HG02870 (cell line): Measurements from ENCODE around the gene CCDC32.

Experiments
- ATAC-seq: cut with Tn5 transposase; IDR thresholded peaks from one replicate; pipeline ENCODE4 v1.9.1; 2021; ENCODE audit warnings: mild to moderate bottlenecking, moderate library complexity; ENCODE audit not compliant: unreplicated experiment

Gene CCDC32

GRCh38 chr15:40567111-40567510, 2.3 kb upstream of the CCDC32 start:
- ATAC-seq: no peak

DNA sequence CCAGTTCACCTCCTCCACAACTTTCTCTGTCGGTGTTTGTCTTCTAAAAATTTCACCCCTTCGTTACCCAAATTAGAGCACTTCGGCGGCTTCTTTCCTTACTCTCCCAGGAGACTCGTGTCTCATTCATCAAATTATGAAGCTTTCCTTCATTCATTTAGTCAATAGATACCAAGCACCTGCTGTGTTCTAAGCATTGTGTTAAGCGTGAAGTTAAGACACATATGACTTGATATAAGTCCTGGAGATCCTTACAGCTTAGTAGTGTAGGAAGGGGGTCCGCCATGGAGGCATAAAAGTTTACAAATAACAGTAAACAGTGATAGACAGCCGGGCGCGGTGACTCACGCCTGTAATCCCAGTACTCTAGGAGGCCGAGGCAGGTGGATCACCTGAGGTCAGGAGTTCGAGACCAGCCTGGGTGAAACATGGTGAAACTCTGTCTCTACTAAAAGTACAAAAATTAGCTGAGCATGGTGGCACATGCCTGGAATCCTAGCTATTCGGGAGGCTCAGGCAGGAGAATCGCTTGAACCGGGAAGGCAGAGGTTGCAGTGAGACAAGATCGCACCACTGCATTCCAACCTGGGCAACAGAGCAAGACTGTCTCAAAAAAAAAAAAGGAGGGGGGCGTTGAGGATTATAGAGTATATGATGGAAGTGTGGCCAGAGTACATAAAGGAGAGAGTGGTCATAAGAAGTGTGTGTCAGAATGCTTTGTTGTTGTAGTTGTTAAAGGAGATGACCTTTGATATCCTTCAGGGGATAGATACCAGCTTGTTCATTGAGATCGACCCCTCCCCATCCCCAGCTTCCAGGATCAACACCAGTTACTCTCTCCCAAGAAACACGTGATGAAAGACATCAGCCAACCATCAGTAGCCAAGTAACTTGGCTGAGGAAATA, 744 bp upstream of the CCDC32 start:
- no peak for ATAC-seq

DNA sequence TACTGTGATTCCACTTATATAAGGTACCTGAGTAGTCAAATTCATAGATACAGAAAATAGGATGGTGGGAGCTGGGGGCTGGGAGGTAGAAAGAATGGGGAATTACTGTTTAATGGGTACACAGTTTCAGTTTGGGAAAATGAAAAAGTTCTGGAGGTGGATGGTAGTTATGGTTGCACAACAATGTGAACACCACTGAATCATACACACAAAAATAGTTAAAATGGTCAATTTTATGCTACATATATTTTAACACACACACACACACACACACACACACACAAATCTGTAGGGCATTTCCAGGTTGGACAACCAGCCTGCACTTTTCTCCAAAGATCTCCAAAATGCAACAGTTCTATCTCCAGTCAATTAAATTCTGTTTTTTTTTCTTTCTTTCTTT, 1.4 kb downstream of the CCDC32 start:
- no peak for ATAC-seq

DNA sequence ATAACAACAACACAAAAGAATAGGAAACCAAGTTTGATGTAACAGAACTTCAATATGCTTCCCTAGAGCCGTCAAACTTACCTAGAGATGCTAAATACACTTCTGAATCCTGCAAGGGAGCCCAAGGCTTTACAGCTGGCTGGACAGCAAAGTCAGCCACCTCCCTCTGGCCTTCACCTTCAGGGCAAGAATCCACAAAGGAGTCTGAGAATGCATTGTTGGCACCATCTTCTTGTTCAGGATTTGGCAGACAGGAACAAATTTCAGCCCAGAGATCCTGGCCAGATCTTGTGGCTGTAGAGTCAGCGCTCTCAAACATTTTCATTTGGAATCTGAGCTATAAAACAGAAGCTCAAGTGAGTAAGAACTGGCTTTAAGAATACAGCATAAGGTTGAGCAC, 2.2 kb downstream of the CCDC32 start:
- no peak for ATAC-seq

- no peak for ATAC-seq
Observed at GRCh38 chr15:40558952-40559742, 5.7 kb downstream of the CCDC32 start.

- ATAC-seq: no peak
Observed at GRCh38 chr15:40555876-40556275, 9.0 kb downstream of the CCDC32 start.

DNA sequence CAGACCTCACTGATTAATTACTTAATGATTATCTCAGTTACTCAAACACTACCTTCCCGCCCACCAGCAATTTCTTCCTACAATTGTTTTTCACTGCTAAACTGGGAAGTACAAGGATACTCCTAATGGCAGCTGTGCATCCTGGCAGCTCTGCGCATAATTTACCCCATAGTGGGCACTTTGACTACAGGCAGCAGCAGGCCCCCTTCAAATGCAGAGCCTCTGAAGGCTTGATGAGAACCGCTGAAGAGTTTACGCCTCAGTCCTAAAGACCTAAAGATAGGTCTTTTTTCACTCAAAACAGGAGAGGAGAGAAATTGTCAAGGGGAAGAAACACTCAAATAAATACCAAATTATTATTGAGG, 10.7 kb downstream of the CCDC32 start:
- ATAC-seq: no peak

DNA sequence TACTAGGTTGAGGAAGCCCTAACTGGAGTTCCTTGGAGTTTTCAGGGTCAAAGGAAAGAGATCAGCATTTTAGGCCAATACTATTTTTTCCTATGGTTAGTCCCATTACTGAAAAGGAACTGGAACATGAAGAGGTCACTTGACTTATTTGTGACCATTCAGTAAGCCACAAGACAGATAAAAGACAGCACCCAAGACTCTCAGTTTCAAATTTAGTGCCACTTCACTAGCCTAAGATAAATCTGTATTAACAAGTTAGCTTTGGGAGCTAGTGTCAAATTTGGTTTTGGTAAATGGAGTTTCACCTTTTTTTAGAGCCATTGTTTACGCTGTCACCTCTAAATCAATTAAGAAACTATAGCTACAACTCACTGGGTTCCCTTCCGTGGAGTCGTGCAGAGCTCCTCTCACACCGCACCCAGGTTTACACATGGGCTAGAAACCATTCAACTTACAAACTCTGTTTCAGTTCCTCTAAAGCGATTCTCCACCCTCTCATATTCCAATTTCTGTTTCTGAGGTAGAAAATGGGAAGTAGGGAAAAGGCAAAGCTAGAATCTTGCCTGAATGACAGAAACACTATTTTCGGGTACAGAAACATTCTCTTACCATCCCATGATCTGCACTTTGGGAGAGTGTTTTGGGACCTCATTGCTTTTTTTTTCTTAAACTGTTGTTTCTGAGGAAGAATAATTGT, 14.4 kb downstream of the CCDC32 start:
- ATAC-seq: peak; percentile 73

DNA sequence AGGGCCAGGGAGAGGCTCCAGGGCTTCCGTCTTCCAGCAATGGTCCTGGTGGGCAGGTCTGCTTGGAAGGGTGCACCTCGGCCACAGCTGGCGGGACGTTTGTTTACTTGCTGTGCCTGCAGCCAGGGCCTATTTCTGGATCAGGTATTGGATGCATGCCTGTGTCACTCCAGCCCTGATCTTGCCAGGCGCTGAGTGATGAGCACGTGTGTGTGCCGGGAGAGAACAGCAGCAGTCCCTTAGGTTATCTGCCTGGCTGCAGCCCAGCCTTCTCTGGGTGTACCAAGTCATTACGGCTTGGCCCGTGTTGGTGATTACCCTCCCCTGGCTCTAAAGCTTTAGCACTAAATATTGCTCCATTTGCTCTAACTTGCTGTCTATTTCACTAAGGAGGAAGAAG, 14.9 kb downstream of the CCDC32 start:
- peak; percentile 9 for ATAC-seq

GRCh38 chr15:40548610-40549009, 16.2 kb downstream of the CCDC32 start:
- no peak for ATAC-seq

GRCh38 chr15:40545457-40545856, 19.4 kb downstream of the CCDC32 start:
- no peak for ATAC-seq

DNA sequence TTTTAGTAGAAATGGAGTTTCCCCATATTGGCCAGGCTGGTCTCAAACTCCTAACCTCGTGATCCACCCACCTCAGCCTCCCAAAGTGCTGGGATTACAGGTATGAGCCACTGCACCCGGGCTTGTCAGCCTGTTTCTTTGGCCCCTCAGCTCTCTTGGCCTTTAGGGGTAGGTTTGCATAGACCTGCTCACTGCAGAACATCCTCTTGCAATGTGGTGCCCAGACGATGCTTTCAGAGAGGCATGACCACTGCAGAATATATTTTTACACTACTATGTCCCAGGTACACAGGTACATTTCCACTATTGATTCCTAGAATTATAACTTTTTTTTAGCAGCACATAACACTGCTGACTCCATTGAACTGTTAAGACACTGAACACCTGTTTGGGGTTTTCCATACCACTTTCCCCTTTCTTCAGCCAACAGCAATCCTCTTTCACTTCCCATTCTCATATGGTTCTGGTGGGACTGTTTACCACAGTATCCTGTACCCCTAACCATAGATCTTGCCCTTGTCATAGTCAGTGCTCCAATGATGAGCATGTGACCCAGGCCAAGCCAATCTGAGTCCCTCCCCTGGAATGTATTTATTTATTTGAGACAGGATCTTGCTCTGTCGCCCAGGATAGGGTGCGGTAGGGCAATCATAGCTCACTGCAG, 21.1 kb downstream of the CCDC32 start:
- peak; percentile 63 for ATAC-seq

DNA sequence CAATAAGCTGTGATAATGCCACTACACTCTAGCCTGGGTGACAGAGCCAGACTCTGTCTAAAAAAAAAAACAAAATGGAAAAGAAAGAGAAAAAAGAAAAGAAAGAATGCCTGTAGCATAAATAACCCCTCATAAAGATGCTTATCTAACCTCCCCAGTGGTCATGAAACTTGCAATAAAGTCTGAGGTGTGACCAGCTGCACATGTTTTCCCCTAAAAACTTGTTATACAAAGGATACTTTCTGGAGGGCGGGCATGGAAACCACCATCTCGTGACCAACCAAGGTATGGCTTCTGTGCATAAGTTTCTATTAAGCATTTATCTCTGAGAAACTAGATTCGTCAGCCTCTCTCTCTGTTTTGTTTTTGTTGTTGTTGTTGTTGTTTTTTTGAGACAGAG, 21.8 kb downstream of the CCDC32 start:
- ATAC-seq: peak; percentile 42

DNA sequence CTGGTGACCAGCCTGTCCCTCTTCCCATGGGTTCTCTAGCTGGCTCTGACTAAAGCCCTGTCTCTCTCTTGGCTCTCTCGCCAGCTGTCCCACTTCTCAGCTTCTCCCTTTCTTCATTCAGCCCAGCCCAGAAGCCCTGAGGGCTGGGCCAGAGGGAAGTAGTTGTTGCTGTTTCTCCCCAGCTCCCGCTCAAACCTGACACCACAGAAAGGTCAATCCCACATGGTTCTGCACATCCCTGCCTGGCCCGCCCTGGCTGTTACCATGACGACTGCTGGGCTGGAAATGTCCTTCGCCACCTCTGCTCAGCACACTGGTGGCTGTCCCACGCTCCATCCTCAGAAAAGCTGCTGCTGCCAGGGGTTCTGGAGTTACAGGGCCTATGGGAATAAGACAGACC, 25.9 kb downstream of the CCDC32 start:
- no peak for ATAC-seq

DNA sequence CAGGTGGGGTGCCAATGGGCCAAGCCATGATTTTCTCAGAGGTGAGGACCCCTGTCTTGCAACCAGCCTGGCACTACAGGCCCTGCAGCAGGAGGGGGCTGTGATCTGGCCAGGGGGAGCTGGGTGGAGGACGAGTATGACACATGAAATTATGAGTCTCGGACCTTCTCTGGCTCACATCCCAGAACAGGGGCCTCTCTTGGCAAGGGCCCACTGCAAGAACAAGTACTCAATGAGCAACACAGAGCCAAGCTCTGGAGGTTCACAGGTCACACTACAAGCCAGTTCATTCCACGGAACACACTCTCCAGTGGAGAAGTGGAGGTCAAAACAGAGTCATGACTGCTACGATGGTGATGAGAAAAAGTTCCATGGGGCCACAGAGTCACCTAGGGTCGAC, 28.3 kb downstream of the CCDC32 start:
- no peak for ATAC-seq

GRCh38 chr15:40534371-40534770, 30.5 kb downstream of the CCDC32 start:
- no peak for ATAC-seq

DNA sequence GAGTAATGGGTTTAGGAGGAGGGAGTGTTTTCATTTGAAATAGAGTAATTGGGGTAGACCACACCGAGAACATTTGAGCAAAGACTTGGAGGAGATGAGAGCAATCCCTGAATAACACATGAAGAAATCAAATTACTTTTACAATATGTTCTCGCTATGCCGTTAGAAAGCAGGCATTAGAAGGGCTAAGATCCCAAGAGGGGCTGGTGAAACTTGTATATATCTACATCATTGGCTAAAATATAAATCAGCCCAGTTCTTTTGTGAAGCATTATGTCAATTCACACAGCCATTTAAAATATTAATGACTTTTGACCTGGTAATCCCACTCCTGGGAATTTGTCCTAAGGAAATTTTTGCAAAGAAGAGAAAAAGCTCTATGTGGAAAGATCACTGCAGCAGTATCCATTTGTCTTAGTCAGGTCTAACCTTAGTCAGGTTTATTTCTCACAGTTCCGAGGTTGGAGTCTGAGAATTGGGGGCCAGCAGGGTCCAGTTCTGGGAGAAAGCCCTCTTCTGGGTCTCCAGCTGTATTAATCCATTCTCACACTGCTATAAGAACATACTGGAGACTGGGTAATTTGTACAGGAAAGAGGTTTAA, 31.0 kb downstream of the CCDC32 start:
- ATAC-seq: no peak

- ATAC-seq: no peak
Observed at GRCh38 chr15:40528801-40529200, 36.0 kb downstream of the CCDC32 start.

- no peak for ATAC-seq
Observed at GRCh38 chr15:40525855-40526254, 39.0 kb downstream of the CCDC32 start.

- no peak for ATAC-seq
Observed at GRCh38 chr15:40523611-40524010, 41.2 kb downstream of the CCDC32 start.

GRCh38 chr15:40516322-40516721, 48.5 kb downstream of the CCDC32 start:
- no peak for ATAC-seq
